Measurements from ENCODE around the gene DCAKD.

DCAKD gene

DNA sequence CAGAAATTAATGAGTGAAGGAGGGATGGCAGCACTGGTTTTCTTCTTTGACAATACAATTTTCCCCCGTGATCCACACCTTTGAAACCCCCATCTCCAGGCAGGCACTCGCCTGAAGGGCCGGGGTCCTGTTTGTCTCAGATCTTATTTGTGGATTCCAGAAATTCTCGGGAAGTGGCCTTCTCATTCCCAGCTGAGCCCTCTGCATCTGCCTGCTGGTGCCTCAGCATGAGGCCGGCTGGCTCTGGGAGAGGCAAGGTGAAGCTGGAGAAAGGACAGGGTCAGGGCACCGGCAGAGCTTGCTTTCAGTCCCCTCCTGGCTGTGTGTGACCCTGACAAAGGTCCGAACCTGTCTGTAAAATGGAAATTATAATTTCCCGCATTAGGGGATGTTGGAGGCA lies 47.6 kb downstream of the DCAKD start:
- Histone ChIP-seq H3K36me3 (ENCODE audit: control insufficient read depth, insufficient read depth, low read length) (no peaks in the 10 kb centered on the region), H3K27me3 (ENCODE audit: control insufficient read depth, insufficient read depth, low read length) (0 out of 2 replicates have a peak, but pooled peaks cover 2% of the 10 kb centered on the region), H3K27ac (ENCODE audit: low read length) (no peak overlapping the region), H3K9me3 (ENCODE audit: control insufficient read depth, insufficient read depth, low read length) (no peaks in the 10 kb centered on the region), H3K4me1 (ENCODE audit: control insufficient read depth, insufficient read depth, low read length) (peaks cover 3% of the 10 kb centered on the region), H3K4me3 (ENCODE audit: low read length) (no peak overlapping the region)
- DNase-seq (ENCODE audit: low read depth, low spot score): no peak
- no CpG with 5 or more reads among the region's 8 CpGs for WGBS (ENCODE audit: insufficient coverage, insufficient read length)

DNA sequence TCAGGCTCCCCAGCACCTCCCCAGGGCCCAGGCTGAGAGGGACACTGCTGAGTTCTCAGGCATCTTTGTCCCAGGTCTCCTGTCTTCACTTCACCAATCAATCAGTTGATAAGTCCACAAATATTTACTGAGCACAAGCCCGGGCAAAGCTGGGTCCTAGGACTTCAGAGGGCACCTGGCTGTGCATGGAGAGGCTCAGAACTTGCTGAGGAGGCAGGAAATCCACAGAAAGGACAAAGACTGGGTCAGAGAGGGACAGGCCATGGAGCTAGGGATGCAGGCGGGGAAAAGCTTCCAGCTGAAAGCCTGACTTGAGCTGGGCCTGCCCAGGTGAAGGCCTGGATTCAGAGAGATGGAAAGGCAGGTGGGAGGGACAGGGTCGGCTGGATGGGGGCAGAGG lies 50.1 kb downstream of the DCAKD start:
- no peak overlapping the region for H3K4me3 ChIP-seq (ENCODE audit: low read length)
- H3K27ac ChIP-seq (ENCODE audit: low read length): no peak overlapping the region
- 0 out of 2 replicates have a peak, but pooled peaks cover 2% of the 10 kb centered on the region for H3K27me3 ChIP-seq (ENCODE audit: control insufficient read depth, insufficient read depth, low read length)
- H3K36me3 ChIP-seq (ENCODE audit: control insufficient read depth, insufficient read depth, low read length): no peaks in the 10 kb centered on the region
- no peak for DNase-seq (ENCODE audit: low read depth, low spot score)
- no CpG with 5 or more reads among the region's 3 CpGs for whole genome bisulfite sequencing (ENCODE audit: insufficient coverage, insufficient read length)
- H3K4me1 ChIP-seq (ENCODE audit: control insufficient read depth, insufficient read depth, low read length): no peaks in the 10 kb centered on the region
- H3K9me3 ChIP-seq (ENCODE audit: control insufficient read depth, insufficient read depth, low read length): no peaks in the 10 kb centered on the region

DNA sequence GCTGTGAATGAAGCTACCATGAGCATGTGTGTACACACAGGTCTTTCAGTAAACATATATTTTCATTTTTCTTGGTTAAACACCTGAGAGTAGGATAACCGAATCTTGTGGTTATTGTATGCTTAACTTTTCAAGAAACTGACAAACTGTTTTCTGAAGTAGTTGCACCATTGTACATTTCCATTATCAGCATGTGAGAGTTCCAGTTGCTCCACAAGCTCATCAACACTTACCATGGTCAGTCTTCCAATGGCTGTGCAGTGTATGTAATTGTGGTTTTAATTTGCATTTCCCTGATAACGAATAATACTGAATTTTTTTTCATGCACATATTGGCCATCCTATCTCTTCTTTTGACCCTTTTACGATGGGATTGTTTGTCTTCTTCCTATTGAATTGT lies 52.0 kb downstream of the DCAKD start:
- WGBS (ENCODE audit: insufficient coverage, insufficient read length): no CpG with 5 or more reads among the region's 3 CpGs
- no peaks in the 10 kb centered on the region for H3K36me3 ChIP-seq (ENCODE audit: control insufficient read depth, insufficient read depth, low read length)
- H3K4me3 ChIP-seq (ENCODE audit: low read length): no peak overlapping the region
- H3K4me1 ChIP-seq (ENCODE audit: control insufficient read depth, insufficient read depth, low read length): no peaks in the 10 kb centered on the region
- H3K27ac ChIP-seq (ENCODE audit: low read length): no peak overlapping the region
- no peak for DNase-seq (ENCODE audit: low read depth, low spot score)
- H3K27me3 ChIP-seq (ENCODE audit: control insufficient read depth, insufficient read depth, low read length): 0 out of 2 replicates have a peak, but pooled peaks cover 2% of the 10 kb centered on the region
- H3K9me3 ChIP-seq (ENCODE audit: control insufficient read depth, insufficient read depth, low read length): no peaks in the 10 kb centered on the region

DNA sequence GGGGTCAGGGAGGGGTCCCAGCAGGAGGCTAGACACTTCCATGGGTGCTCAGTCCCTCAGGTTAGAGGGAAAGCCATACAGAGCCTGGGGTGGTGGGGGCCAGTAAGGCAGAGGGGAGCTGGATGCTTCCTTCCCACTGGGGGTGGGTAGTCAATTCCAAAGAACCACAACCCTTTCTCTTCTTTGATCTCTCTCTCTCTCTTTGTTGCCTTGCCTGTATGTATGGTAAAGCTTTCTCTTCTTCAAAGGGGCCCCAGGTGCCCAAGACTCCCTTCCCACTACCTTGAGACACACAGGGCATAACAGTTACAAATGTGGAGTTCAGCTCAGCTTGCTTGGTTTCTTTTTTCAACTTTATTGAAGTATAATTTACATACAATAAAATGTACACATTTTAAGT lies 52.8 kb downstream of the DCAKD start:
- H3K4me3 ChIP-seq (ENCODE audit: low read length): no peak overlapping the region
- no peaks in the 10 kb centered on the region for H3K4me1 ChIP-seq (ENCODE audit: control insufficient read depth, insufficient read depth, low read length)
- DNase-seq (ENCODE audit: low read depth, low spot score): no peak
- H3K36me3 ChIP-seq (ENCODE audit: control insufficient read depth, insufficient read depth, low read length): no peaks in the 10 kb centered on the region
- no peak overlapping the region for H3K27ac ChIP-seq (ENCODE audit: low read length)
- H3K9me3 ChIP-seq (ENCODE audit: control insufficient read depth, insufficient read depth, low read length): no peaks in the 10 kb centered on the region
- 0 out of 2 replicates have a peak, but pooled peaks cover 2% of the 10 kb centered on the region for H3K27me3 ChIP-seq (ENCODE audit: control insufficient read depth, insufficient read depth, low read length)

GRCh38 chr17:44997733-44998520 lies 53.5 kb downstream of the DCAKD start:
- no peak overlapping the region for H3K4me3 ChIP-seq (ENCODE audit: low read length)
- no peaks in the 10 kb centered on the region for H3K4me1 ChIP-seq (ENCODE audit: control insufficient read depth, insufficient read depth, low read length)
- no peaks in the 10 kb centered on the region for H3K36me3 ChIP-seq (ENCODE audit: control insufficient read depth, insufficient read depth, low read length)
- no peaks in the 10 kb centered on the region for H3K27me3 ChIP-seq (ENCODE audit: control insufficient read depth, insufficient read depth, low read length)
- H3K27ac ChIP-seq (ENCODE audit: low read length): no peak overlapping the region
- no peaks in the 10 kb centered on the region for H3K9me3 ChIP-seq (ENCODE audit: control insufficient read depth, insufficient read depth, low read length)
- WGBS (ENCODE audit: insufficient coverage, insufficient read length): no CpG with 5 or more reads among the region's 7 CpGs
- no peak for DNase-seq (ENCODE audit: low read depth, low spot score)

DNA sequence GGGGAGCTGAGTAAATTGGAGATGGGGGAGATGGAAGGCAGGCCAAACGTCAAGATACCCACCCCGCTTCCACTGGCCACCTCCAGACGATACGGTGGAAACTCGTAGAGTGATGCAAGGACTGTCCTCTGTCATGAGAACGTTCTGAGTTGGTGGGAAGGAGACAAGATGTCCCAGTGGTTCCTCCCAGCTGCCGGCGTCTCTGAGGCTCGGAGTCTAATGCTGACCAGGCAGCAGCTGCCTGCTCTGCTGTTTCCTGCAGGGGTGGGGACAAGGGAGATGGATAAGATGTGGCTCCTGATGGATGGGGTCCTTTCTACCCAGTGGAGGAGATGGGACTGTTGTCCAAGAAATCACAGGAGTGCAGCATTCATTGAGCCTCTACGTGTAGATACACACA lies 55.1 kb downstream of the DCAKD start:
- WGBS (ENCODE audit: insufficient coverage, insufficient read length): no CpG with 5 or more reads among the region's 10 CpGs
- peaks cover 1% of the 10 kb centered on the region; the same call in 1 of the 2 replicates for H3K4me1 ChIP-seq (ENCODE audit: control insufficient read depth, insufficient read depth, low read length)
- DNase-seq (ENCODE audit: low read depth, low spot score): no peak
- H3K27ac ChIP-seq (ENCODE audit: low read length): no peak overlapping the region
- H3K36me3 ChIP-seq (ENCODE audit: control insufficient read depth, insufficient read depth, low read length): no peaks in the 10 kb centered on the region
- no peaks in the 10 kb centered on the region for H3K27me3 ChIP-seq (ENCODE audit: control insufficient read depth, insufficient read depth, low read length)
- no peaks in the 10 kb centered on the region for H3K9me3 ChIP-seq (ENCODE audit: control insufficient read depth, insufficient read depth, low read length)
- H3K4me3 ChIP-seq (ENCODE audit: low read length): no peak overlapping the region

DNA sequence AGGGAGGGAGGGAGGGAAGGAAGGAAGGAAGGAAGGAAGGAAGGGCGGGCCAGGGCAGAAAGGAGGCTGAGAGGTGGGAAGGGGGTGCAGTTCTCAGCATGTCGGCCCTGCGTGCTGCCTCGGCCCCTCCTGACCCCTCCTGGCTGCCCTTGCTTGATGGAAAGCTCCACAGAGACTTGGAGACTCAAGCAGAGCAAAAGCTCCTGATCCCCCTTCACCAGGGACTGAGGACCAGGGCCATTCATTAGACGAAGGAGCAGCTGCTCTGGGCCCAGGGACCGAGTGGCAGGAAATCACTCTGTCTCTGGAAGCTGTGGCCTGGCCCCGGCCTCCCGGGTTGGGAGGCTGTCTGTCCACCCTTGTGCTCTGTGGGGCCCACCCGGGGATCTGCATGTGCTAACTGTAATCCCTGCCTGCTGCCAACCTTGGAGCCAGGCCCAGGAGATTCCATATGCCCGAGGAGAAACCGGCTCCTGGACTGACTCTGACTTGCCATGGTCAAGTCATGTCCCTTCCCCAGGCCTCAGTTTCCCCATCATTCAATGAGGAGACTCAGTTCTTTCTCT lies 55.9 kb downstream of the DCAKD start:
- Histone ChIP-seq H3K4me1 (ENCODE audit: control insufficient read depth, insufficient read depth, low read length) (peaks cover 1% of the 10 kb centered on the region; the same call in 1 of the 2 replicates), H3K36me3 (ENCODE audit: control insufficient read depth, insufficient read depth, low read length) (no peaks in the 10 kb centered on the region), H3K4me3 (ENCODE audit: low read length) (no peak overlapping the region), H3K9me3 (ENCODE audit: control insufficient read depth, insufficient read depth, low read length) (no peaks in the 10 kb centered on the region), H3K27me3 (ENCODE audit: control insufficient read depth, insufficient read depth, low read length) (no peaks in the 10 kb centered on the region), H3K27ac (ENCODE audit: low read length) (no peak overlapping the region)
- no CpG with 5 or more reads among the region's 11 CpGs for WGBS (ENCODE audit: insufficient coverage, insufficient read length)
- DNase-seq (ENCODE audit: low read depth, low spot score): no peak

GRCh38 chr17:44992242-44992939 lies 59.0 kb downstream of the DCAKD start:
- Histone ChIP-seq H3K27me3 (ENCODE audit: control insufficient read depth, insufficient read depth, low read length) (no peaks in the 10 kb centered on the region), H3K27ac (ENCODE audit: low read length) (no peak overlapping the region), H3K4me3 (ENCODE audit: low read length) (no peak overlapping the region), H3K36me3 (ENCODE audit: control insufficient read depth, insufficient read depth, low read length) (no peaks in the 10 kb centered on the region), H3K9me3 (ENCODE audit: control insufficient read depth, insufficient read depth, low read length) (no peaks in the 10 kb centered on the region), H3K4me1 (ENCODE audit: control insufficient read depth, insufficient read depth, low read length) (peaks cover 3% of the 10 kb centered on the region; the same call in 1 of the 2 replicates)
- DNase-seq (ENCODE audit: low read depth, low spot score): no peak
- WGBS (ENCODE audit: insufficient coverage, insufficient read length): no CpG with 5 or more reads among the region's 5 CpGs

DNA sequence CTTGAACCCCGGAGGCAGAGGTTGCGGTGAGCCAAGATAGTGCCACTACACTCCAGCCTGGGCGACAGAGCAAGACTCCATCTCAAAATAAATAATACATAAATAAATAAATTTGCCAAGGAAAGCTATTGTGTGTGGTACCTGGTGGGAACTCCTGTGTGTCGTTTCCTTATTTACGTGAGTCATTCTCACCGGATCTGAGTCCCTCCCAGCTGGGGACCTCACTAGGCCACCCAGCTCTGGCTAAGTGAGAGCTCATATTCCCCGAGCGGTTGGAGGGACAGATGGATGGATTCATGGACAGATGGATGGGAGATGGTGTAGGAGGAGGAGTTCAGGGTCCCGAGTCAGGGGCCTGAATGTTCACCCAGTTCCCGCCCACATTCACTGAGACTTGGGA lies 60.4 kb downstream of the DCAKD start:
- Histone ChIP-seq H3K4me3 (ENCODE audit: low read length) (no peak overlapping the region), H3K4me1 (ENCODE audit: control insufficient read depth, insufficient read depth, low read length) (peaks cover 5% of the 10 kb centered on the region; the same call in 1 of the 2 replicates), H3K36me3 (ENCODE audit: control insufficient read depth, insufficient read depth, low read length) (no peaks in the 10 kb centered on the region), H3K27ac (ENCODE audit: low read length) (no peak overlapping the region), H3K27me3 (ENCODE audit: control insufficient read depth, insufficient read depth, low read length) (no peaks in the 10 kb centered on the region), H3K9me3 (ENCODE audit: control insufficient read depth, insufficient read depth, low read length) (no peaks in the 10 kb centered on the region)
- no peak for DNase-seq (ENCODE audit: low read depth, low spot score)
- WGBS (ENCODE audit: insufficient coverage, insufficient read length): no CpG with 5 or more reads among the region's 10 CpGs

DNA sequence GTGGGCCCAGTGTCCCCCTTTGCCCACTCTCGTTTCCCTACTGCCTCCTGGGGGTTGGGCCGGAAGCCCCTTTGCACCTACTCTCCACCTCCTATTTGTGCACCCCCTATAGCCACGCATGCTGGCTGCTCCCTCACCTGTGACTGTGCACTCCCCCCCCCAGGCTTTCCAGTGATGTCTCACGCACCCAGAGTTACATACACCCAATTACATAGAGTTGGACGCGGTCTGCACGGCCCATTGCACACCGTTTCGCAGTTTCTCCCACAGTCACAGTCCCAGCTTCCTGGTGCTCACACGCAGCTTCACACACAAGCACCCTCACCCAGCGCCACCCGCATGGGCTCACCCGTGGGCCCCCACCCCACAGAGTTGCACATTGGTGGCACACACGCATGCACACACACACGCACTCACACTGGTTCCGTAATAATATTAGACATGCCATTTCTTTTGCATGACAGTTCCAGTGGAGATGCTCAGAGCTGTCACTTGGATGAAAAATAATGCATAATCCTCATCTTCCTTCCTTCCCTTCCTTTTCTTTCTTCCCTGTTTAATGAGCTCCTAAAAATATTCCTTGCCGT lies 61.8 kb downstream of the DCAKD start:
- H3K4me1 ChIP-seq (ENCODE audit: control insufficient read depth, insufficient read depth, low read length): peaks cover 5% of the 10 kb centered on the region; the same call in 1 of the 2 replicates
- no peak for DNase-seq (ENCODE audit: low read depth, low spot score)
- H3K9me3 ChIP-seq (ENCODE audit: control insufficient read depth, insufficient read depth, low read length): no peaks in the 10 kb centered on the region
- no peaks in the 10 kb centered on the region for H3K27me3 ChIP-seq (ENCODE audit: control insufficient read depth, insufficient read depth, low read length)
- WGBS (ENCODE audit: insufficient coverage, insufficient read length): no CpG with 5 or more reads among the region's 17 CpGs
- H3K27ac ChIP-seq (ENCODE audit: low read length): no peak overlapping the region
- H3K4me3 ChIP-seq (ENCODE audit: low read length): no peak overlapping the region
- H3K36me3 ChIP-seq (ENCODE audit: control insufficient read depth, insufficient read depth, low read length): no peaks in the 10 kb centered on the region
